Measurements from ENCODE around the gene CBFB.
"Not testable (repeated sequence)": the region's sequence is repeated elsewhere in the genome, so short reads cannot be mapped to it uniquely, and the experiment has no call there.

The CBFB gene

GRCh38 chr16:66986559-66986958 is 42.4 kb upstream of the CBFB start:
- no peaks in the 10 kb centered on the region for H3K27me3 ChIP-seq (ENCODE audit: insufficient read depth, poor library complexity, severe bottlenecking)
- no peak overlapping the region for H3K27ac ChIP-seq (replicated peaks)
- TF ChIP-seq POLR2AphosphoS5 (IDR thresholded peaks at IDR 0.05; ENCODE audit: low read depth) (no peak), SPI1 (IDR thresholded peaks at IDR 0.05; ENCODE audit: borderline replicate concordance, low read depth) (no peak), REST (IDR thresholded peaks at IDR 0.05; ENCODE audit: insufficient replicate concordance, low read depth) (no peak), CTCF (IDR thresholded peaks at IDR 0.05; ENCODE audit: insufficient read depth, low read length) (no peak), GABPA (IDR thresholded peaks at IDR 0.05; ENCODE audit: low read depth) (no peak)
- DNase-seq (ENCODE audit: low read depth in 1 of 2, low spot score in 1 of 2), result no peak
- H3K4me3 ChIP-seq (replicated peaks; ENCODE audit: insufficient read depth, low read length), result no peak overlapping the region

- no peak within 1 kb of the TSS for H3K27ac ChIP-seq (replicated peaks)
- H3K4me3 ChIP-seq (replicated peaks; ENCODE audit: insufficient read depth, low read length), result no peak within 1 kb of the TSS
- TF ChIP-seq CTCF (IDR thresholded peaks at IDR 0.05; ENCODE audit: insufficient read depth, low read length), result no peak
- TF ChIP-seq REST (IDR thresholded peaks at IDR 0.05; ENCODE audit: insufficient replicate concordance, low read depth), result no peak
- TF ChIP-seq SPI1 (IDR thresholded peaks at IDR 0.05; ENCODE audit: borderline replicate concordance, low read depth), result no peak
- no peak for TF ChIP-seq GABPA (IDR thresholded peaks at IDR 0.05; ENCODE audit: low read depth)
- no peak for TF ChIP-seq POLR2AphosphoS5 (IDR thresholded peaks at IDR 0.05; ENCODE audit: low read depth)
- no peak for DNase-seq (ENCODE audit: low read depth in 1 of 2, low spot score in 1 of 2)
- H3K27me3 ChIP-seq (ENCODE audit: insufficient read depth, poor library complexity, severe bottlenecking), result no peaks in the 10 kb centered on the region
Observed at GRCh38 chr16:66988197-66988788, 40.7 kb upstream of the CBFB start, which contains the start of gene CES4A. Gene CES4A, plus strand, starts transcription at chr16:66988589. Its CDS starts 184 bp downstream, at chr16:66988773.

GRCh38 chr16:66991545-66992077 is 37.3 kb upstream of the CBFB start:
- H3K27ac ChIP-seq (replicated peaks), result no peak overlapping the region
- DNase-seq (ENCODE audit: low read depth in 1 of 2, low spot score in 1 of 2), result no peak
- no peak for TF ChIP-seq GABPA (IDR thresholded peaks at IDR 0.05; ENCODE audit: low read depth)
- TF ChIP-seq POLR2AphosphoS5 (IDR thresholded peaks at IDR 0.05; ENCODE audit: low read depth), result no peak
- TF ChIP-seq CTCF (IDR thresholded peaks at IDR 0.05; ENCODE audit: insufficient read depth, low read length), result no peak
- TF ChIP-seq REST (IDR thresholded peaks at IDR 0.05; ENCODE audit: insufficient replicate concordance, low read depth), result no peak
- no peak for TF ChIP-seq SPI1 (IDR thresholded peaks at IDR 0.05; ENCODE audit: borderline replicate concordance, low read depth)
- H3K27me3 ChIP-seq (ENCODE audit: insufficient read depth, poor library complexity, severe bottlenecking), result no peaks in the 10 kb centered on the region
- no peak overlapping the region for H3K4me3 ChIP-seq (replicated peaks; ENCODE audit: insufficient read depth, low read length)

GRCh38 chr16:66993558-66993957 is 35.4 kb upstream of the CBFB start:
- H3K4me3 ChIP-seq (replicated peaks; ENCODE audit: insufficient read depth, low read length); H3K27me3 ChIP-seq (ENCODE audit: insufficient read depth, poor library complexity, severe bottlenecking); DNase-seq (ENCODE audit: low read depth in 1 of 2, low spot score in 1 of 2); H3K27ac ChIP-seq (replicated peaks): not testable (repeated sequence)

Data from HL-60 (cell line).